GM12801 (cell line): ENCODE measurements around the gene DPH6.

Experiments
- CTCF ChIP-seq: IDR thresholded peaks from one replicate; pipeline ENCODE4 v1.5.1; 2011; ENCODE audit warnings: control low read depth; ENCODE audit not compliant: insufficient read length; ENCODE audit errors: extremely low read depth

Gene DPH6

GRCh38 chr15:35445891-35446290, 100.1 kb downstream of the DPH6 start:
- no peak for TF ChIP-seq CTCF

GRCh38 chr15:35444557-35445204, 101.3 kb downstream of the DPH6 start:
- TF ChIP-seq CTCF = no peak

DNA sequence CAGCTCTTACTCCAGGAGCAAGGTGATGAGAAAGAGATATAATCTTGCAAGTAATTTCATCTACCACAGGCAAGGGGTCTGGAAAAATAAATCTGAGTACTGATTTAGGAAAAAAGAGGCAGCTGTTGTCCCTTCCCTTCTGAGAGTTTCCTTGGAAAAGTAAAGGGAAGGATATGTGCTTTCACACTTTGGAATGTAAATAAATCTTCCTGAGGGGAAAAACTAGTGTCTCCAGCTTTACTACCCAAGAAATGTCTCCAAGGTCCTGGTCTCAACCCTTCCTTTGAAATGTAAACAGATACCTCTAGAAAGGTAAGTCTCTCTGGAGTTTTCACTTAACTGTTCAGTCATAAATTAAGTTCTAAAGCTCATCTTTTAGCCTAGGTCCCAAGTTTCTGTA, 102.6 kb downstream of the DPH6 start:
- TF ChIP-seq CTCF = no peak

DNA sequence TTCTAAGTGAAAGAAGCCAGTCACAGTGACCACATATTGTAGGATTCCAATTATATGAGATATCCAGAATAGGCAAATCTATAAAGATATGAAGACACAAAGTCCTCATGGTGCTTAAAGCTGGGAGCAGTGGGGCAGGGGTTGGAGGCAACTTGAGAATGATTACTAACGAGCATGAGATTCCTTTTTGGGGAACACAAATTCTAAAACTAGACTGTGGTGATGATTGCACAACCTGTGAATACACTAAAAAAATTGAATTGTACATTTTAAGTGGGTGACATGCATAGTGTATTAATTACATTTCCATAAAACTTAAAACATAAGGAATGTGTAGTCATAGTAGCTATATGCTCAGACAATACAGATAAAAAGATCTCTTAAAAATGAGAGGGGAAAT, 103.2 kb downstream of the DPH6 start:
- TF ChIP-seq CTCF = no peak

DNA sequence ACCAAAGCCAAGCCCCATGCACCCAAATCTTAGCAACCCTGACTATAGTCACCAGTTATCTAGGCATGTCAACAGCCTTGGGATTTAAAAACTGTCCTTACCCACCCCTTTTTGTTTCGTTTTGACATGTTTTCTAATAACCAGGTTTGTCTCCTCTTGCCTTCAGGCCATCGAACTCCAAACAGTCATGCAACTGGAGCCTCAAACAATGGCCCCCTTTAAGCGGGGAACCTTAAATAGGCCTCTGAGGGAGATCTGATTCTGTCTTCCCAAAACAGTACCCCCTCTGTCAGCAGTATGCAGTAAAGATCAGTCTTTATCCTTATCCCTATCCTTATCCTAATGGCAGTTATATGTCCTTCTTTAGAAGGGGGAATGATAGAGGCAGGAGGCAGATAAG, 105.7 kb downstream of the DPH6 start:
- no peak for TF ChIP-seq CTCF

GRCh38 chr15:35439291-35439690, 106.7 kb downstream of the DPH6 start:
- no peak for TF ChIP-seq CTCF

DNA sequence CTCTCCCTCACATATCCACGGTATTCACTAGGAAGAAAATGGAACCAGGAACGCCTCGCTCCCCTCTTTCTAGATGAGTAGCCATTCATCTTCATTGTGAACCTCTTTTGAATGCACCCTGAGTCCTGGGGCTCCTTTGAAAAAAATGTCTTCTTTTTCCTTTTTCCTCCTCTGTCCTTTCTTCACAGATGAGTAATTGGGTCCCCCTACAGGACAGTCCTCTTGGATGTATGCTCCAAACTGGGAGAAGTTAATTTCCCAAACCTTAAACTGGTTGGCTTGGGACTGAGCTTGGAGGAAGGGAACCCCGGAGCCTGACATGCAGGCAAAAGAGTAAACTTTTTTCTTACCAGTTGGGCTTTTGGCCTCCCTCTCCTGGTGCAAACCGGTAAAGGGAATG, 108.8 kb downstream of the DPH6 start:
- no peak for TF ChIP-seq CTCF
